GM12874 (cell line): Measurements from ENCODE around the gene SRSF1.

Experiments used
- CTCF ChIP-seq: IDR thresholded peaks from 2 replicates; pipeline ENCODE4 v1.5.1; 2011; ENCODE audit warnings: low read depth, mild to moderate bottlenecking, control low read depth, low read length, moderate library complexity; ENCODE audit not compliant: insufficient read depth

The SRSF1 gene

GRCh38 chr17:58039975-58040374 lies 32.9 kb upstream of the SRSF1 start:
- TF ChIP-seq CTCF: no peak

- TF ChIP-seq CTCF: no peak
Observed at GRCh38 chr17:58032691-58033415, 25.8 kb upstream of the SRSF1 start.

GRCh38 chr17:58028578-58028977 lies 21.5 kb upstream of the SRSF1 start:
- TF ChIP-seq CTCF: no peak

- TF ChIP-seq CTCF: no peak
Observed at GRCh38 chr17:58020401-58020800, 13.4 kb upstream of the SRSF1 start.

GRCh38 chr17:58019521-58019920 lies 12.5 kb upstream of the SRSF1 start:
- TF ChIP-seq CTCF: no peak

GRCh38 chr17:58019039-58019438 lies 12.0 kb upstream of the SRSF1 start:
- no peak for TF ChIP-seq CTCF

GRCh38 chr17:58010067-58010799 lies 3.2 kb upstream of the SRSF1 start:
- TF ChIP-seq CTCF: no peak
